Parathyroid adenoma (tissue), 2 donors: ENCODE data around the gene SERPINA1.

ENCODE experiments used
- H2AFZ ChIP-seq: fragments of 300-600 bp; sonication (generic); one replicate; pipeline ENCODE4 v1.7.0; 2017; ENCODE audit warnings: antibody characterized with exemption, mild to moderate bottlenecking
- H3K27ac ChIP-seq: fragments of 300-600 bp; sonication (generic); one replicate; pipeline ENCODE4 v1.7.0; 2017
- H3K27me3 ChIP-seq: fragments of 300-600 bp; sonication (generic); one replicate; pipeline ENCODE4 v1.7.0; 2017; ENCODE audit warnings: low read length; ENCODE audit not compliant: control insufficient read depth, insufficient read depth
- H3K36me3 ChIP-seq: fragments of 300-600 bp; sonication (generic); one replicate; pipeline ENCODE4 v1.7.0; 2017; ENCODE audit warnings: low read length; ENCODE audit not compliant: control insufficient read depth, insufficient read depth
- H3K4me1 ChIP-seq: fragments of 300-600 bp; sonication (generic); one replicate; pipeline ENCODE4 v1.7.0; 2017; ENCODE audit warnings: control low read depth
- H3K4me2 ChIP-seq: fragments of 300-600 bp; sonication (generic); one replicate; pipeline ENCODE4 v1.7.0; 2017; ENCODE audit warnings: low read length
- H3K4me3 ChIP-seq: fragments of 300-600 bp; sonication (generic); one replicate; pipeline ENCODE4 v1.7.0; 2017; ENCODE audit warnings: low read depth, low read length
- H3K79me2 ChIP-seq: fragments of 300-600 bp; sonication (generic); one replicate; pipeline ENCODE4 v1.7.0; 2017; ENCODE audit warnings: control low read depth
- H3K9ac ChIP-seq: fragments of 300-600 bp; sonication (generic); one replicate; pipeline ENCODE4 v1.7.0; 2017; ENCODE audit warnings: mild to moderate bottlenecking
- H3K9me3 ChIP-seq: fragments of 300-600 bp; sonication (generic); one replicate; pipeline ENCODE4 v1.7.0; 2017; ENCODE audit warnings: low read length; ENCODE audit not compliant: control insufficient read depth
- CTCF ChIP-seq: fragments of 300-600 bp; sonication (generic); IDR thresholded peaks from one replicate; pipeline ENCODE4 v1.7.0; 2017; ENCODE audit warnings: antibody characterized with exemption, mild to moderate bottlenecking
- donor health status: primary hyperparathyroidism.

Gene SERPINA1

DNA sequence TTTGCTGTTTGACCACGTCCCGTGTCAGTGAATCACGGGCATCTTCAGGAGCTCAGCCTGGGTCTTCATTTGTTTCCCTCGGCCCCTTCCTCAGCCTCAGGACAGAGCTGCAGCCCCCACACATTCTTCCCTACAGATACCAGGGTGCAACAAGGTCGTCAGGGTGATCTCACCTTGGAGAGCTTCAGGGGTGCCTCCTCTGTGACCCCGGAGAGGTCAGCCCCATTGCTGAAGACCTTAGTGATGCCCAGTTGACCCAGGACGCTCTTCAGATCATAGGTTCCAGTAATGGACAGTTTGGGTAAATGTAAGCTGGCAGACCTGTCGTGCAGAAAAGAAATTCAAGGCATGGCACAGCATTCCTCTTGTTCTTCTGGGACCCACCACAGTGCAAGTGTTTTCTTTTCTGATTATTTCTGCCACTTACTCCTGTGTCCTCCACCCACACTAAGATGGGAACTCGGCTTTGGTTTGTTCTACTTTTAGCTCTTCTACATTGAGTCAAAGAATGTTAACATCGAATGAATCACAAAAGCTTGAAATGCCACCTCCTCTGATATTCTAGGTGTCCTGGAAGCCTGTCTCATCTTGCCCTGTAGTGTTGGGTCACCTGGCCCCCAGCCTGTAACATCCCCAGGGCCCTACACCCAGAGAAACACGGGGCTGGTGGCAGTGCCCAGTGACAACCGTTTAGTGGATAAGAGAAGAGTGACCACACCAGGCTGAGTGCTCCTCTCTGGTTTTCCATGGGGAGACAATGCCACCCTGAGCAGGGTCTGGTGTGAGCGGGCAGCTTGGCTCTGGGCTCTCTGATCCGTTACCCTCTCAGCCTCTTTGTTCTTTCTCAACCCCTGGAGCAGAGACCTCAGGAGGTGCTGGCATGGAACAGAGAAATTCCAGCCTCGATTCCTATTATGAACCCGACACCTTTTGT lies 8.8 kb downstream of the SERPINA1 start:
- H3K36me3 ChIP-seq, result no peaks in the 10 kb centered on the region
- H3K4me3 ChIP-seq, result no peak overlapping the region
- no peaks in the 10 kb centered on the region for H3K4me1 ChIP-seq
- no peaks in the 10 kb centered on the region for H3K27me3 ChIP-seq
- H3K9ac ChIP-seq, result no peak overlapping the region
- H3K9me3 ChIP-seq, result no peaks in the 10 kb centered on the region
- H3K79me2 ChIP-seq, result no peaks in the 10 kb centered on the region
- H3K4me2 ChIP-seq, result no peak overlapping the region
- TF ChIP-seq CTCF, result no peak
- no peak overlapping the region for H2AFZ ChIP-seq
- H3K27ac ChIP-seq, result no peak overlapping the region

- no peaks in the 10 kb centered on the region for H3K27me3 ChIP-seq
- H3K4me2 ChIP-seq, result no peak overlapping the region
- no peak overlapping the region for H3K9ac ChIP-seq
- H3K4me1 ChIP-seq, result no peaks in the 10 kb centered on the region
- no peaks in the 10 kb centered on the region for H3K9me3 ChIP-seq
- H3K27ac ChIP-seq, result no peak overlapping the region
- no peaks in the 10 kb centered on the region for H3K79me2 ChIP-seq
- H2AFZ ChIP-seq, result no peak overlapping the region
- no peak for TF ChIP-seq CTCF
- H3K4me3 ChIP-seq, result no peak overlapping the region
- no peaks in the 10 kb centered on the region for H3K36me3 ChIP-seq
These were observed 9.7 kb downstream of the SERPINA1 start for GRCh38 chr14:94378527-94379290.

- Histone ChIP-seq H3K9ac (no peak overlapping the region), H3K4me2 (no peak overlapping the region), H3K79me2 (no peaks in the 10 kb centered on the region), H3K9me3 (no peaks in the 10 kb centered on the region), H3K27ac (no peak overlapping the region), H3K36me3 (no peaks in the 10 kb centered on the region), H3K27me3 (no peaks in the 10 kb centered on the region), H3K4me3 (no peak overlapping the region), H2AFZ (no peak overlapping the region), H3K4me1 (no peaks in the 10 kb centered on the region)
- no peak for TF ChIP-seq CTCF
These were observed 10.4 kb downstream of the SERPINA1 start for GRCh38 chr14:94377866-94378470.

- Histone ChIP-seq H2AFZ (no peak overlapping the region), H3K27me3 (no peaks in the 10 kb centered on the region), H3K4me3 (no peak overlapping the region), H3K9ac (no peak overlapping the region), H3K36me3 (no peaks in the 10 kb centered on the region), H3K79me2 (no peaks in the 10 kb centered on the region), H3K9me3 (no peaks in the 10 kb centered on the region), H3K27ac (no peak overlapping the region), H3K4me1 (no peaks in the 10 kb centered on the region), H3K4me2 (no peak overlapping the region)
- no peak for TF ChIP-seq CTCF
These were observed 11.2 kb downstream of the SERPINA1 start for GRCh38 chr14:94376976-94377865.
